ENCODE data around the gene DUSP9. TPM values are rescaled to one million over a fixed set of nuclear protein-coding genes. Genes with fewer than 3 reads are reported as not detected.
"Not testable (repeated sequence)": the region's sequence is repeated elsewhere in the genome, so short reads cannot be mapped to it uniquely, and the experiment has no call there.

DUSP9 gene
- total RNA-seq, 1 donor from 2014 or later, result 0.20 TPM

GRCh38 chrX:153688911-153689590 is 42.0 kb downstream of the DUSP9 start:
- Histone ChIP-seq H3K79me2 (ENCODE audit: insufficient read depth, low read length) (peaks cover 5% of the 10 kb centered on the region), H2AFZ (ENCODE audit: low read depth, low read length) (no peak overlapping the region), H3K4me2 (ENCODE audit: low read length) (peak overlapping the region; percentile 76), H3K27ac (ENCODE audit: low read depth, low read length) (no peak overlapping the region), H3K9ac (ENCODE audit: low read length) (no peak overlapping the region), H3K36me3 (ENCODE audit: insufficient read depth, low read length) (no peaks in the 10 kb centered on the region), H3K9me3 (ENCODE audit: insufficient read depth, low read depth, low read length) (no peaks in the 10 kb centered on the region), H4K20me1 (ENCODE audit: insufficient read depth, low read length) (peaks cover 10% of the 10 kb centered on the region), H3K27me3 (ENCODE audit: insufficient read depth, low read length) (no peaks in the 10 kb centered on the region), H3K4me1 (ENCODE audit: insufficient read depth, low read length) (peaks cover 11% of the 10 kb centered on the region), H3K4me3 (ENCODE audit: insufficient read depth, low read depth, low read length) (peak overlapping the region; percentile 17)
- DNase-seq (ENCODE audit: low read depth), result no peak
- Mint-ChIP-seq H3K36me3 (ENCODE audit: low read depth, unreplicated experiment) (no peaks in the 10 kb centered on the region), H3K27ac (ENCODE audit: unreplicated experiment) (no peak overlapping the region), H3K27me3 (ENCODE audit: low read depth, unreplicated experiment) (no peaks in the 10 kb centered on the region), H3K4me1 (ENCODE audit: low read depth, unreplicated experiment) (peaks cover 2% of the 10 kb centered on the region), H3K4me3 (ENCODE audit: unreplicated experiment) (peak overlapping the region; percentile 76), H3K9me3 (ENCODE audit: unreplicated experiment) (no peaks in the 10 kb centered on the region)
- FAIRE-seq, result no peak
- TF ChIP-seq EZH2 (IDR thresholded peaks at IDR 0.05; ENCODE audit: insufficient read depth, low read length), result no peak

DNA sequence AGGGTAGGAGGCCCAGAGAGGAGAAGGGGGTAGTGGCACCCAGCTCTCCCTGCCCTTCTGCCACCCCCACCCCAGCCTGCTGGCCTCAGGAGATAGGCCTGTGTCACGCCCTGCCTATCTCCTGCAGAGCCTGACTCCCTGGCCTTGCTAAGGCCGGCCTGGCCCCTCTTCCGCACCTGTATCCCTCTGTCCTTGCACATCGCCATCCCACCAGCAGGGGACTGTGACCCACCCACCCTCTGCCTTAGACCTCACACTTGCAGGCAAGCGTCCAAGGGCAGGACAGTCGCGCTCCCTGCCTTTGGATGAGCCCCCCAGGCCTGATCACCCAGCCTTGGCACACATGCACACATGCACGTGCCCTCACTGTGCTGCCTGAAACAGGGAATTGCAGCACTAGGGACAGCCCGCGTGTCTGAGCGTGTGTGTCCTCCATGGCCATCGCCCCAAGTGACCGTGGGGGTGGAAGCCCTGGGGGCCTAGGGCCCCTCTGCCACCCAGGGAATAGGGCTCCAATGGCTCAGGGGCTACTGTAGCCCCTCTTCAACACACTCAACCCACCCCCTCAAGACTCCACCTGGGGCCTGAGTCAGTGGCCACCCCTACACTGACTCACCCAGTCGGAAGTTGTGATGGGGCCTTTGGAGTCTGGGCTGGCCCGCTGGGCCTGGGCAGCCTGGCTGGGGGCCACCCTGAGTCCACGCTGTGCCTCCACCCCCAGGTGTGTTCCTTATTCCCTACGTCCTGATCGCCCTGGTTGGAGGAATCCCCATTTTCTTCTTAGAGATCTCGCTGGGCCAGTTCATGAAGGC is 42.9 kb downstream of the DUSP9 start:
- H3K4me3 ChIP-seq (ENCODE audit: insufficient read depth, low read depth, low read length), result peak overlapping the region; percentile 17
- H3K4me1 ChIP-seq (ENCODE audit: insufficient read depth, low read length), result peaks cover 11% of the 10 kb centered on the region
- H3K4me1 Mint-ChIP-seq (ENCODE audit: low read depth, unreplicated experiment), result peaks cover 2% of the 10 kb centered on the region
- no peak for TF ChIP-seq EZH2 (IDR thresholded peaks at IDR 0.05; ENCODE audit: insufficient read depth, low read length)
- TF ChIP-seq, protein P1, sequence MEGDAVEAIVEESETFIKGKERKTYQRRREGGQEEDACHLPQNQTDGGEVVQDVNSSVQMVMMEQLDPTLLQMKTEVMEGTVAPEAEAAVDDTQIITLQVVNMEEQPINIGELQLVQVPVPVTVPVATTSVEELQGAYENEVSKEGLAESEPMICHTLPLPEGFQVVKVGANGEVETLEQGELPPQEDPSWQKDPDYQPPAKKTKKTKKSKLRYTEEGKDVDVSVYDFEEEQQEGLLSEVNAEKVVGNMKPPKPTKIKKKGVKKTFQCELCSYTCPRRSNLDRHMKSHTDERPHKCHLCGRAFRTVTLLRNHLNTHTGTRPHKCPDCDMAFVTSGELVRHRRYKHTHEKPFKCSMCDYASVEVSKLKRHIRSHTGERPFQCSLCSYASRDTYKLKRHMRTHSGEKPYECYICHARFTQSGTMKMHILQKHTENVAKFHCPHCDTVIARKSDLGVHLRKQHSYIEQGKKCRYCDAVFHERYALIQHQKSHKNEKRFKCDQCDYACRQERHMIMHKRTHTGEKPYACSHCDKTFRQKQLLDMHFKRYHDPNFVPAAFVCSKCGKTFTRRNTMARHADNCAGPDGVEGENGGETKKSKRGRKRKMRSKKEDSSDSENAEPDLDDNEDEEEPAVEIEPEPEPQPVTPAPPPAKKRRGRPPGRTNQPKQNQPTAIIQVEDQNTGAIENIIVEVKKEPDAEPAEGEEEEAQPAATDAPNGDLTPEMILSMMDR (IDR thresholded peaks at IDR 0.05; ENCODE audit: insufficient read depth, low read depth, low read length), result peak; percentile 8
- H3K27me3 ChIP-seq (ENCODE audit: insufficient read depth, low read length), result no peaks in the 10 kb centered on the region
- FAIRE-seq, result no peak
- no peak for DNase-seq (ENCODE audit: low read depth)
- H3K27ac Mint-ChIP-seq (ENCODE audit: unreplicated experiment), result no peak overlapping the region
- no peaks in the 10 kb centered on the region for H3K27me3 Mint-ChIP-seq (ENCODE audit: low read depth, unreplicated experiment)
- H3K79me2 ChIP-seq (ENCODE audit: insufficient read depth, low read length), result peaks cover 5% of the 10 kb centered on the region
- no peak overlapping the region for H3K27ac ChIP-seq (ENCODE audit: low read depth, low read length)
- H3K9me3 Mint-ChIP-seq (ENCODE audit: unreplicated experiment), result no peaks in the 10 kb centered on the region
- H3K9me3 ChIP-seq (ENCODE audit: insufficient read depth, low read depth, low read length), result no peaks in the 10 kb centered on the region
- no peak overlapping the region for H2AFZ ChIP-seq (ENCODE audit: low read depth, low read length)
- H3K36me3 ChIP-seq (ENCODE audit: insufficient read depth, low read length), result no peaks in the 10 kb centered on the region
- peak overlapping the region; percentile 76 for H3K4me3 Mint-ChIP-seq (ENCODE audit: unreplicated experiment)
- no peak overlapping the region for H3K9ac ChIP-seq (ENCODE audit: low read length)
- peaks cover 10% of the 10 kb centered on the region for H4K20me1 ChIP-seq (ENCODE audit: insufficient read depth, low read length)
- H3K36me3 Mint-ChIP-seq (ENCODE audit: low read depth, unreplicated experiment), result no peaks in the 10 kb centered on the region
- peak overlapping the region; percentile 76 for H3K4me2 ChIP-seq (ENCODE audit: low read length)

DNA sequence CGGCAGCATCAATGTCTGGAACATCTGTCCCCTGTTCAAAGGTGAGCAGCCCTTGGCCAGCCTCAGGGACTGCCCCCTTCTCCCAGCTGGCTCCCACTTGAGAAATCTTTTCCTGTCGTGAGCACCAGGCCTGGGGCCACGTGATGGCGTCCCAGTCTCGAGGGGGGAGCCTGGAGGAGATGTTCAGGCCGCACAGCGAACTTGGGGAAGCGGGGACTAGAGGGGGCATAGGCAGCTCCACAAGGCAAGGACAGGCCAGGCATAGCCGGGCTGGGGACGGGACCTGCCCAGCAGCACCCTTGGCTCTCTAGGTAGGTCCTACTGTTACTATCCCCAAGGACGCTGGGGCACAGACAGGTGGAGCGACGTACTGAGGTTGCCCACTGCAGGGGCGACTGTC is 43.5 kb downstream of the DUSP9 start:
- no peak overlapping the region for H3K27ac ChIP-seq (ENCODE audit: low read depth, low read length)
- peak overlapping the region; percentile 76 for H3K4me2 ChIP-seq (ENCODE audit: low read length)
- no peak overlapping the region for H3K27ac Mint-ChIP-seq (ENCODE audit: unreplicated experiment)
- H3K4me3 Mint-ChIP-seq (ENCODE audit: unreplicated experiment), result peak overlapping the region; percentile 27
- no peaks in the 10 kb centered on the region for H3K9me3 Mint-ChIP-seq (ENCODE audit: unreplicated experiment)
- no peak overlapping the region for H3K4me3 ChIP-seq (ENCODE audit: insufficient read depth, low read depth, low read length)
- no peak overlapping the region for H3K9ac ChIP-seq (ENCODE audit: low read length)
- no peak overlapping the region for H2AFZ ChIP-seq (ENCODE audit: low read depth, low read length)
- H3K27me3 Mint-ChIP-seq (ENCODE audit: low read depth, unreplicated experiment), result no peaks in the 10 kb centered on the region
- H3K9me3 ChIP-seq (ENCODE audit: insufficient read depth, low read depth, low read length), result no peaks in the 10 kb centered on the region
- H3K4me1 Mint-ChIP-seq (ENCODE audit: low read depth, unreplicated experiment), result peaks cover 2% of the 10 kb centered on the region
- H4K20me1 ChIP-seq (ENCODE audit: insufficient read depth, low read length), result peaks cover 10% of the 10 kb centered on the region
- H3K27me3 ChIP-seq (ENCODE audit: insufficient read depth, low read length), result no peaks in the 10 kb centered on the region
- H3K4me1 ChIP-seq (ENCODE audit: insufficient read depth, low read length), result peaks cover 11% of the 10 kb centered on the region
- no peaks in the 10 kb centered on the region for H3K36me3 Mint-ChIP-seq (ENCODE audit: low read depth, unreplicated experiment)
- peaks cover 5% of the 10 kb centered on the region for H3K79me2 ChIP-seq (ENCODE audit: insufficient read depth, low read length)
- TF ChIP-seq EZH2 (IDR thresholded peaks at IDR 0.05; ENCODE audit: insufficient read depth, low read length), result no peak
- TF ChIP-seq, protein P1 (IDR thresholded peaks at IDR 0.05; ENCODE audit: insufficient read depth, low read depth, low read length), result no peak
- DNase-seq (ENCODE audit: low read depth) (no peak), FAIRE-seq (no peak)
- no peaks in the 10 kb centered on the region for H3K36me3 ChIP-seq (ENCODE audit: insufficient read depth, low read length)

DNA sequence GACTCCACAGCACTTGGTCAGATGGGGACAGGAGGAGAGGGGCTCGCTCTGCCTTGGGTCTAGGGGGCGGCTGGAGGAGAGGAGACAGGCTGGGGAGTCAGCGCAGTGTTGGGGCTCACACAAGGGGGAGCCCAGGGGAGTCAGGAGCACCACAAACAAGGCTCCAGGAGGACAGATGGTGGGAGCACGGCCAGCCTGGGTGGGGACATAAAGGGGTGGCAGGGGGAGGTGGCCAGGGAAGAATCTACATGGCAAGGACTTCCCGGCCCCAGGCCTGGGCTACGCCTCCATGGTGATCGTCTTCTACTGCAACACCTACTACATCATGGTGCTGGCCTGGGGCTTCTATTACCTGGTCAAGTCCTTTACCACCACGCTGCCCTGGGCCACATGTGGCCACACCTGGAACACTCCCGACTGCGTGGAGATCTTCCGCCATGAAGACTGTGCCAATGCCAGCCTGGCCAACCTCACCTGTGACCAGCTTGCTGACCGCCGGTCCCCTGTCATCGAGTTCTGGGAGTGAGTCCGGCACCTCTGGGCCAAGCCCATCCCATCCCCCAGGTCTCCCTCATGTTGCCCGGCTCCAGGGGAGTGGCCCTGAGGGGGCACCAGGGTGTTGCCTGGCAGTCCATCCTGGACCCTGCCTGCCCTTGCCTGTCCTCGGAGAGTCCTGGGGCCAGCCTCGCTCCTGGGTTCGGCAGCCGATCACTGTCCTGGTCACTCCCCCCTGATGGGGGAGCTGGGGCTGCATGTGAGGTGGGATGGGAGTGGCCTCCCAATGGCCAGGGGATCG is 44.2 kb downstream of the DUSP9 start:
- peaks cover 11% of the 10 kb centered on the region for H3K4me1 ChIP-seq (ENCODE audit: insufficient read depth, low read length)
- FAIRE-seq, result not testable (repeated sequence)

More for the DNA sequence above, 44.2 kb downstream of the DUSP9 start:
- not testable (repeated sequence) for H3K79me2 ChIP-seq (ENCODE audit: insufficient read depth, low read length); DNase-seq (ENCODE audit: low read depth); H3K27me3 Mint-ChIP-seq (ENCODE audit: low read depth, unreplicated experiment); H4K20me1 ChIP-seq (ENCODE audit: insufficient read depth, low read length); H3K9me3 ChIP-seq (ENCODE audit: insufficient read depth, low read depth, low read length); H3K27me3 ChIP-seq (ENCODE audit: insufficient read depth, low read length); H3K9me3 Mint-ChIP-seq (ENCODE audit: unreplicated experiment); H3K4me2 ChIP-seq (ENCODE audit: low read length); H3K4me3 Mint-ChIP-seq (ENCODE audit: unreplicated experiment); H3K36me3 Mint-ChIP-seq (ENCODE audit: low read depth, unreplicated experiment); H3K27ac ChIP-seq (ENCODE audit: low read depth, low read length); H3K9ac ChIP-seq (ENCODE audit: low read length); H3K27ac Mint-ChIP-seq (ENCODE audit: unreplicated experiment); H3K4me1 Mint-ChIP-seq (ENCODE audit: low read depth, unreplicated experiment); H3K36me3 ChIP-seq (ENCODE audit: insufficient read depth, low read length); H3K4me3 ChIP-seq (ENCODE audit: insufficient read depth, low read depth, low read length); H2AFZ ChIP-seq (ENCODE audit: low read depth, low read length)

Measured in astrocyte (in vitro differentiated cells and primary cell).